HG03108 (cell line): ENCODE measurements around the gene IRX2.

Experiments used
- ATAC-seq: cut with Tn5 transposase; IDR thresholded peaks from one replicate; pipeline ENCODE4 v1.9.1; 2021; ENCODE audit warnings: moderate library complexity; ENCODE audit not compliant: unreplicated experiment

The IRX2 gene

DNA sequence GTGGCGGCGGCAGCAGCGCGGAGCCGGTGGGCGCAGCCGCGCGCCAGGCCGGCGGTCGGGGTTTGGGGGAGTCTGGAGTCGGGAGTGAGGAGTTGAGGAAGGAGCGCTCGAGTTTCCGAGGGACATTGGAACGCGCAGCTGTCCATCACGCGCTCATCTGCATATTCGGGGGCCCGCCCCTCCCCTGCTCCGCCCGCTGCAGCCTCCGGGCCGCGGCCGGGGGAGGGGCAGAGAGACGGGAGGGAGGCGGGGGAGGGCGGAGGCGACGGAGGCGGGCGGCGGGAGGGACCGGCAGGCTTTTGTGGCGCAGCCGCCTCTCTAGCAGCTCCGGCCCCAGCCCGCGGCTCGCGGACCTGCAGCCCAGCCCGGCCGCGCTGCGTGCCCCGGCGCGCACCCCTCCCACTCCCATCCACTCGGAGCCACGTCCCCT, at the start of gene IRX2:
Gene IRX2, minus strand, starts transcription at position 86 of the 430 bp plus-strand sequence. CDS start 264 bp downstream, outside the sequence.
- no peak for ATAC-seq

DNA sequence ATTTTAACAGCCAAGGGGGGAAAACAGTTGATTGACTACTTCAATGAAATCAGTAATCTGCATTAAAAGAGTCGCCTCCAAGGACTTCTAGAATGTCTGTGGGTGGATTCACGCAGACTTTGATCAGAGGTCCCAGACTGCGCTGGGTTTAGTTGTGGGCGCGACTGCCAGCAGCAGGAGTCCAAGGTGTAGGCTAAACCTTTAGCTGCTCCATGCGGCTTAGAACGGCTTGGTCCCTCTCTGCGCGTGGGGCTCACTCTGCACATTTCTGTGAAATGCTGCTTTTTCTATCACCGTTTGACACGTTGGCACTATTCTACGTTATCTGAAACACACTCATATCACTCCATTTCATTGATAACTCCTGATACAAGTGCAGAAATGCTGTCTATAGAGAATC, 48.6 kb upstream of the IRX2 start:
- no peak for ATAC-seq

DNA sequence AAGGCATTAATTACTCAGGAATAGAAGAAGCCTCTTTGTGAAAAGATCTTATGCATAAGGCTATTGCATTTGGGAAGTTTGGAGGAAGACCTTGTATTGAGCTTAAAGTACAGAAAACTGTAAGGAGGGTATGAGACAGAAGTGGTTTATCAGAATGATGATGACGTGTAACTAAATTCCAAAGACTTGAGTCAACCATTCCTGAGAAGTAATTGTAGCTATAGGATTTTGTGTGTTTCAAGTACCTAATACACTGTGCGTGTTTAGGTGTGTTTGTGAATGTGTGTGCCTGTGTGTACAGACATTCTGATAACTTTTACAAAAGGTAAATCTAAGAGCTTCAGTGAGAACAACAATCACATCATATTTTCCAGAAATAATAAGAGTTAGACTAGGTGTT, 46.5 kb upstream of the IRX2 start:
- no peak for ATAC-seq

GRCh38 chr5:2797160-2797559, 45.7 kb upstream of the IRX2 start:
- no peak for ATAC-seq

DNA sequence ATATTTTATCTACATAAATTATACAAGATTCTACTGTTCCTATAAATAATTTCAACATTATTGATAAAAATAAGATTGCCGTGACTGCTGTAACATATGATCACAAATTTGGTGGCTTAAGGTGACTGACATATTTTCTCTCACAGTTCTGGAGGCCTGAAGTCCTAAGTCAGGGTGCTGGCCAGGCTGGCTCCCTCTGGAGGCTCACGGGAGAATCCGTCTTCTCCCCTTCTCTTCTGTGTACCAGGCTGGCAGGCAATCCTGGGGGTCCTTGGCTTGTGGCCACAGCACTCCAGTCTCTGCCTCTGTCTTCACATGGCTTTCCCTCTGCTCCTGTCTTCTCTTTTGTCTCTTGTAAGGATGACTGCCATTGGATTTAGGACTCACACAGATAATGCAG, 31.7 kb upstream of the IRX2 start:
- no peak for ATAC-seq

GRCh38 chr5:2782658-2783057, 31.2 kb upstream of the IRX2 start:
- no peak for ATAC-seq

GRCh38 chr5:2780421-2781171, 29.1 kb upstream of the IRX2 start:
- ATAC-seq = no peak

GRCh38 chr5:2779459-2779858, 28.0 kb upstream of the IRX2 start:
- ATAC-seq = no peak

DNA sequence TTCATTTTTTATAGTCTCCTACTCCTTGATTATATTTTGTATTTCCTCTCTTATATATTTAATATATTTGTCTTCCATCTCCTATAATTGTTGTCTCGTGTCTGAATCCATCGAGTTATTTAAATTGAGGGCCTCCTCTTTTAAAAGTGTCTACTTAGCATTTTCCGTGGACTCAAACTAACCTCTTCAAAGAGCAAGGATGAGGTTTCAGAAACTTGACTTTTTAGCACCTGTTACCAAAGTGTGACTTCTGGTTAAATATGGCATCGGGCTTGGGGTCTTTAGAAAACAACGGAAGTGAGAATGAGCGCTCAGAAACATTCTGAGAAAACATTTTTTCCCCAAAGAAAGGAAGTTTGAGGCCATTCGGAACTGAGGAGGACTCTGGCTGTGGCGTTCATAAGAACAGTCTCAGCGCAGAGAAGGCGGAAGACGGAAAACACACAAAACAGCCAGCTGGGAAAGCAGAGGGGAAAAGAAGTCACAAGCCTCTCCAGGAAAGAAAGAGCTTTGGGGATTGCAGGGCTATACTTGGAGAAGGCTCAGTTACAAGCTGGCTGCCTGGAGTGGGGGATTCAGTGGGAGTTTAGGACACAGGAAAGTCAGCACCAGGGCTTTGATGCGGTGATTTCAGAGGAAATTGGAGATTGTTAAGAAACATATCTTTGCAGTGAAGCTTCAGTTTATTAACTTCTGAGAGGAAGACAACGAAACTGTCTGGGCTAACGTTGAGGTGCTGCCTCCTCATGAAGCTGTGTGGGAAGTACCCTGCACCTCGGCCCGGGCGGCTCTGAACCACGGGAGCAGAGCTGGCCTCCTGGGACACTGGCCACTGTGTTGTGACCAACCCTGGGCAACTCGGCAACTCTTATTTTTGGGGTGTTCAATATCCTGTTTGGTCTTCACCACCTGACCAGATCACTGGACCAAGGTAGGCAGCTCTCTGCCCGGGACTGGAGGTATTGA, 25.1 kb upstream of the IRX2 start:
- no peak for ATAC-seq

DNA sequence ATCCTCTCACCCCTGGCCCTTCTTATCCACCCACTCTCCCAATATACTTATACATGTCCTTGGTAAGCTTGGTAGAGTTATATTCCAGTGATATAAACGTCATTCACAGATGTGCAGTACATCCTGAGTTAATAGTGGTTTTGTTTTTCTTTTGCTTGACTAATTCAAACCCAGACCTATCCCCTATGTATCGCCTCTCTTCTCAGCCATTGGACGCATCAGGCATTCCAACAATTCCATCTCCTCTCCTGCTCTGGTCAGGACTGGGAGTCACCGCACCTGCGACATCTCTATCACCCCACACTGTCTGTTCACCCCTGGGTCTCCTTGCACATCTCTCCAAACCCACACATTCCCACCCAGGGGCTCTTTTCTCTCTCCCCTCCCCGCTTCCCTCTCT, 21.9 kb upstream of the IRX2 start:
- no peak for ATAC-seq

DNA sequence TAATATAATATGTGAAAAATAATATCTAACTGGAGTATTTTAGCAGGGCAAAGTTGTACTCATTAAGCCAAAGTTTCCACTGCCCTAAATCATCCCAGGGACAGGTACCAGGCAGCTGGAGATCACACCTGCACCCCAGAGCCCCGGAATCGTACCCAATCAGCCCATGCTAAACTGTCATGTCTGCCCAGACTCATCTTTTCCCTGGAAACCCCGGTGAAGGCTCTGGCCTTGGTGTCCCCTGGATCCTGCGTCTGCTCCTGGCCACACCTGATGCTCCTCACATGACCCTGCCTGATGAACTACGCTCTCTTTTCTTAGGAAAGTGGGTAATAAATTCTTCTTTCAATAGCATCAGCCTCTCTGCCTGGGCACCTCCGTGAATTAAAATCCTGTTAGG, 15.6 kb upstream of the IRX2 start:
- ATAC-seq = no peak

- ATAC-seq = no peak
Observed at GRCh38 chr5:2764581-2764980, 13.1 kb upstream of the IRX2 start.

DNA sequence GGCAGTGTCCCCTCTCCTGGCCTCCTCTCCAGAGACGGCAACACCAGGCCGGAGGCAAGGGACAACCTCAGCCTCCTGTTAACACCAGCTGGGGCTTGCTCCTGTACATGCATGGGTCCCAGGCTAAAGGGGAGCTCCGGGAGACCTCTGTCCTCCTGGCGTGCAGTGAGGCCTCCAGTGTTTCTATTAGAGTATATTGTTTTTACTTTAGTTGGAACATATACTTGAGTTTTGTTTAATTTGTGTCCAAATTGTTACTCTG, 12.0 kb upstream of the IRX2 start:
- ATAC-seq = no peak

DNA sequence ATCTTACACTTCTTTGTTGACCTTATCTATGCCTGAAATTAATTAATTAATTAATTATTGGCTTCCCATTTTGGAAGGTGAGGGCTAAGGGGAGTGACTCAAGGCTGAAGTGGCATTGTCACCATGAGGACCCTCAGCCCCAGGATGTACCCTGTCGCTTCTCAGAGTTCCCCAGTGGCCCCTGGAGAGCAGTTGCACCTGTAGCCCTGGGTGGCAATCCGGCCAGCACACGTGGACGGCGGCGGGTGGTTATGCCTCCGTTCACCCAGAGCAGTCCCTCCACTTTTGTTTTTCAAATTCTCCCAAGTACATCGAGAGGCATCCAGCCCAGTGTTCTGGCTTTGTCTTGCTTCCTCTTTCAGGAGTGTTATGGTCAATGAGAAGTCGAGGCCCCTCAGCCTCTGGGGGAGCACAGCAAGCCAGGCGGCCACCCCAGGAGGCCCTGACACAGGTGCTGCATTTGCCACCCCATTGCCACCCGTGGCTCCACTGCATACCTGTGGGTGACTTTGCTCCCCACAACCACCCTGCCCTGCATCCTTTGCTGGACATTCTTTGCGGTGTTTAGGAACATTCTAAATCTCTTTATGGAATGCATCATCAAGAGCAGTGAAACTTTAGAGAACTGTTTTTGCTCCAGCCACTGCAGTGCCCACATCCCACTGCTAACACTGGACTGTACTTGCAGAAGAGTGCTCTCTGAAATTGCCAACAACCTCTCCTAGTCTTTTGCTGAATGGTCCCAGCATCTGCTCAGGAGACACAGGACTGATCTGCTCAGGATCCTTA, 11.5 kb upstream of the IRX2 start:
- ATAC-seq = no peak

DNA sequence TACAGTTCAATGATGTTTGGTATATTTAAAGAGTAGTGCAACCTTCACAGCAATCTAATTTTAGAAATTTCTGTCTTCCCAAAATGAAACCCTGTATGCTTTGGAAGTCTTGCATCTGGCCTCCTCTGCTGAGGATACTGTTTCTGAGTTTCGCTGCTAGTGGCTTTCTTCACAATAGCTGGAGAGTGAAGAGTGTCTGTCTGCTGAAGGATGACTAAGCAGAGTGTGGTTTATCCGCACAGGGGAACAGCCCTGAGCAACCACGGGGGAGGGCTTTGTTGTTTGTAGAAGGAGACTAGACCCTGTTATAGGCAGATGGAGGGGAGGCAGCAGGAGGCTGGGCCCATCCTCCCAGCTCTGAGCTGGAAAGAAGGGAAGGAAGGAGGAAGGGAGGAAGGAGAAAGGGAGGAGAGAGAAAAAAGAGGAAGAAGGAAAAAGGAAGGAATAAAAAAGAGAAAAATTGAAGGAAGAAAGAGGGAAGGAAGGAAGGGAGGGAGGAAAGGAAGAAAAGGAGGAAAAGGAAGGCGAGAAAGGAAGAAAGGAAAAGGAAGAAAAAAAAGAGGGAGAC, 10.5 kb upstream of the IRX2 start:
- ATAC-seq = no peak

DNA sequence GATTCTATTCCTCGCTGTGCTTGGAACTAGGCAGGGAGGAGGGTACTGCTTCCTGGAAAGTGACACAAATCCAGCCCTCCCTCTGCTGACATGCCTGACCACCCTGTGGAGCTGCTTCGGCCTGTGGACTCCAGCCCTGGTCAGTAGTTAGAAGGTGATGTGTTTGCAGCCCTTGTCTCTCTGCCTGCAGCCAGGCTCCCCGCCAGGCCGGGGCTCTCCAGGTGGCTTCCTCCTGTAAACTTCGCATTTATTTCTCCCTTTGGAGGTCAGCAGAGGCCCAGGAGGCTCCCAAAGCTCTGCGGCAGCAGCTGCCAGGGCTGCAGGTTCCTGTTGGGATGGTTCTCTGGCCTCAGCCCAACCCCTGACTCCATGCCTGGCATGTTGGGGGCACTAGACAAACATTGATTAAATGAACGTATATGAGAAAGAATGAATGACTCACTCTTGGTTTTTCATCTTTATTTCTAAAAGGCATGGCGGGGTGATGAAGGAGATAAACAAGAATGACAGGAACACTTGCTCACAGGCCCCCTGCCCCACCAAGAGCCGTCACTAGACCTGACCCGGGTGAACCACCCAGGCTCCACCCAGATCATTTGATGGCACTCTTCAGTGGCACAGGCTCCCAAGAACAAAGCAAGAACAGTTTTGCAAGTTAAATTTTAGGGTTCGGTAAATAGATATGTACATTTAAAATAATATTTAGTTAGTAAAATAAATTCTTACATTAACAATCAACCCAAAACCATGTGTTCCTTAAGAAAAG, 8.4 kb upstream of the IRX2 start:
- ATAC-seq = no peak

GRCh38 chr5:2759091-2759490, 7.6 kb upstream of the IRX2 start:
- ATAC-seq = no peak

GRCh38 chr5:2758632-2759031, 7.2 kb upstream of the IRX2 start:
- no peak for ATAC-seq

GRCh38 chr5:2757563-2758351, 6.3 kb upstream of the IRX2 start:
- ATAC-seq = no peak
